WI38 (cell line): ENCODE results near the gene KIR2DL1.
"Not testable (repeated sequence)": the region's sequence is repeated elsewhere in the genome, so short reads cannot be mapped to it uniquely, and the experiment has no call there.

Experiments
- H3K4me3 ChIP-seq: 2 replicates; pipeline ENCODE4 v1.5.1; 2011; ENCODE audit warnings: low read depth, mild to moderate bottlenecking, control low read depth, low read length
- CTCF ChIP-seq: IDR thresholded peaks from 2 replicates; pipeline ENCODE4 v1.5.1; 2012; ENCODE audit warnings: low read depth, mild to moderate bottlenecking, control low read depth, low read length

The KIR2DL1 gene

GRCh38 chr19:54738715-54739114 lies 30.9 kb upstream of the KIR2DL1 start:
- no peak overlapping the region for H3K4me3 ChIP-seq
- no peak for TF ChIP-seq CTCF

DNA sequence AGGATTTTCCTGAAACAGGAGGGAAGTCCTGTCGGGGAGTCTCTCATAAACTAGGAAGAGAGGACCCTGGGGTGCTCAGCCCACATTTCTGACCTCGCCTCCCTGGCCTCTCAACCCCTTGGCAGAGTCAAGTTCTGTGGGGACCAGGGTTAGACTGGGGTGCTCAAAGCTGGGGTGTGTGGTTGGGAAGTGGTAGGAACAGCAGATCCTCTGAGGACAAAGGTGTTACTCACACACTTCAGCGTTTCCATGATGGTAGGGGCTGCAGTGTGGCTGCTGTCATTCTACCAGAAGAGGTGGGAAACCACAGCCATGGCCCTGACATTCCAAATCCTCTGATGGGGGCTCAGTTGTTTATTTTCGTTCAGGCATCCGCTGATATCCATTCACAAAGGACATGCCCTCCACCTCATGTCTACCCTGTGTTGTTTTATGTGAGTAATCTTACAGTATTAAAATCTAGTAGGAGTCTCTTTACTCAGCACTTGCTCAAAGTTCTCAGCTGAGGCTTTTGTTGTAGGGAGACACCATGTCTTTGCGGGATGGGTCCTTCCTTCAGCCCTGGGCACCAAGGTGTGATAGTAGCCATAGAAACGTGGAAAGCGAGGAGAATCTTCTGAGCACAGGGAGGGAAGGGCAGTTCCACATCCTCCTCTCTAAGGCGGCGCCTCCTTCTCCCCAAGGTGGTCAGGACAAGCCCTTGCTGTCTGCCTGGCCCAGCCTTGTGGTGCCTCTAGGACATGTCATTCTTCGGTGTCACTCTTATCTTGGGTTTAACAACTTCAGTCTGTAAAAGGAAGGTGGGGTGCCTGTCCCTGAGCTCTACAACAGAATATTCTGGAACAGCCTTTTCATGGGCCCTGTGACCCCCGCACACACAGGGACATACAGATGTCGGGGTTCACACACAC lies 29.8 kb upstream of the KIR2DL1 start:
- H3K4me3 ChIP-seq: no peak overlapping the region
- no peak for TF ChIP-seq CTCF

DNA sequence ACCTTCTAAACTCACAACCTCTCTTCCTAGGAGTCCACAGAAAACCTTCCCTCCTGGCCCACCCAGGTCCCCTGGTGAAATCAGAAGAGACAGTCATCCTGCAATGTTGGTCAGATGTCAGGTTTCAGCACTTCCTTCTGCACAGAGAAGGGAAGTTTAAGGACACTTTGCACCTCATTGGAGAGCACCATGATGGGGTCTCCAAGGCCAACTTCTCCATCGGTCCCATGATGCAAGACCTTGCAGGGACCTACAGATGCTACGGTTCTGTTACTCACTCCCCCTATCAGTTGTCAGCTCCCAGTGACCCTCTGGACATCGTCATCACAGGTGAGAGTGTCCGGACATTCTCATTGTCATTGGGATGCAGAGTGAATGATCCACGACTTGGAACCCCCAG lies 27.6 kb upstream of the KIR2DL1 start:
- not testable (repeated sequence) for H3K4me3 ChIP-seq

- H3K4me3 ChIP-seq: not testable (repeated sequence)
These were observed 25.5 kb upstream of the KIR2DL1 start for GRCh38 chr19:54744080-54744479.

DNA sequence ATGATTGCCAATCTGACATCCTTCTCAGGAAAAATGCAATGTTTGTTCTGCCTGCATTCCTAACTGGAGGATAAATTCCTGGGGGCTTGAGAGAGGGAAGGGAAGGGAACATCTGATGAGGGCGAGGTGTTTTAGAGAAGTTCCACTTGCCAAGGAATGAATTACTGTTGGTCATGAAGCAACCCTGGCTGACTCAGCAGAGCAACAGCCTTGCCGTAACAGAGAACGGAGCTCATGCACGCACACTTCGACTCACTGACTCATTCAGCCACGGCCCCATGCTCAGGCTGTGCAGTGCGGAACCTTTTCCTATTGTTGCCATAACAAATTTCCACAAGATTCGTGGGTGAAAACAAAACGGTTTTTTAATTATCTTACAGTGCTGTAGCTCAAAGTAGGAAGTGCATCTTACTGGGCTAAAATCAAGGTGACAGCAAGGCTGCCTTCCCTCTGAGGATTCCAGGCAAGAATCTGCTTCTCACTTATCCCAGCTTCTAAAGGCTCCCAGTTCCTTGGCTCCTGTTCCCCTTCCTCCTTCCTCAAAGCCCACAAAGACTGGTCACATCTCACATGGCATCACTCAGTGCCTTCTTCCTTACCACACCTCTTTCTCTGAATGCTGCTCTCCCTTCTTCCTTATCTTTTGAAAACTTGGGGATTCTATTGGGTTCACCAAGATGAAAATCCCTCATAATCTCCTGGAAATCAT lies 21.8 kb upstream of the KIR2DL1 start:
- H3K4me3 ChIP-seq: not testable (repeated sequence)

DNA sequence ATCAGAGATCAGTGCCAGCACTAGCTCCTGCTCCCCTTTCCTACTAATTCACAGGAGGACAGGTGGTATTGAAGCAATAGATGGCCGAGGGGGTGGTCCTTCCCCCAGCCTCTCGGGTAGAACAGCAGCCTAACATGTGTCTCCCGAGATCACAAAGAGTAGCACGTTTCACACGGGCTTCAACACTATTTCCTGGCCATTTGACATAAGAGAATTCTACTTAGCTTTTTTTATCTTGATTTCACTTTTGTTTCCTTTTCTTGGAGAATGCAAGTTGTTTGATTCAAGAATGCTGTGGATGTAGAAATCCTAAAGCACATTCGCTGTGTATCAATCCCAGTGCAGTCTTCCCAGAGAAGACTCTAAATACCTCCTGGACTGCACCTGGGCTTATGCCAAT lies 19.3 kb upstream of the KIR2DL1 start:
- not testable (repeated sequence) for H3K4me3 ChIP-seq

DNA sequence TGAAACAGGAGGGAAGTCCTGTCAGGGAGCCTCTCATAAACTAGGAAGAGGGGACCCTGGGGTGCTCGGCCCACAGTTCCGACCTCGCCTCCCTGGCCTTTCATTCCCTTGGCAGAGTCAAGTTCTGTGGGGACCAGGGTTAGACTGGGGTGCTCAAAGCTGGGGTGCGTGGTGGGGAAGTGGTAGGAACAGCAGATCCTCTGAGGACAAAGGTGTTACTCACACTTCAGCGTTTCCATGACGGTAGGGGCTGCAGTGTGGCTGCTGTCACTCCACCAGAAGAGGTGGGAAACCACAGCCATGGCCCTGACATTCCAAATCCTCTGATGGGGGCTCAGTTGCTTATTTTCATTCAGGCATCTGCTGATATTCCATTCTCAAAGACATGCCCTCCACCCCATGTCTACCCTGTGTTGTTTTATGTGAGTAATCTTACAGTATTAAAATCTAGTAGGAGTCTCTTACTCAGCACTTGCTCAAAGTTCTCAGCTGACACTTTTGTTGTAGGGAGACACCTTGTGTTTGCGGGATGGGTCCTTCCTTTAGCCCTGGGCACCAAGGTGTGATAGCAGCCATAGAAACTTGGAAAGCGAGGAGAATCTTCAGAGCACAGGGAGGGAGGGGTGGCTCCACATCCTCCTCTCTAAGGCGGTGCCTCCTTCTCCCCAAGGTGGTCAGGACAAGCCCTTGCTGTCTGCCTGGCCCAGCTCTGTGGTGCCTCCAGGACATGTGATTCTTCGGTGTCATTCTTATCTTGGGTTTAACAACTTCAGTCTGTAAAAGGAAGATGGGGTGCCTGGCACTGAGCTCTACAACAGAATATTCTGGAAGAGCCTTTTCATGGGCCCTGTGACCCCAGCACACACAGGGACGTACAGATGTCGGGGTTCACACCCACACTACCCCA lies 13.1 kb upstream of the KIR2DL1 start:
- H3K4me3 ChIP-seq: not testable (repeated sequence)

GRCh38 chr19:54758577-54758976 lies 11.0 kb upstream of the KIR2DL1 start:
- not testable (repeated sequence) for H3K4me3 ChIP-seq

DNA sequence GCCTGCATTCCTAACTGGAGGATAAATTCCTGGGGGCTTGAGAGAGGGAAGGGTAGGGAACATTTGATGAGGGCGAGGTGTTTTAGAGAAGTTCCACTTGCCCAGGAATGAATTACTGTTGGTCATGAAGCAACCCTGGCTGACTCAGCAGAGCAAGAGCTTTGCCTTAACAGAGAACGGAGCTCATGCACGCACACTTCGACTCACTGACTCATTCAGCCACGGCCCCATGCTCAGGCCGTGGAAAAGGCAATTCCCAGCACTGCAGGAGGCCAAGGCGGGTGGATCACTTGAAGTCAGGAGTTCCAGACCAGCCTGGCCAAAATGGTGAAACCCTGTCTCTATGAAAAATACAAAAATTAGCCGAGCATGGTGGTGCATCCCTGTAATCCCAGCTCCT lies 5.4 kb upstream of the KIR2DL1 start:
- H3K4me3 ChIP-seq: not testable (repeated sequence)

GRCh38 chr19:54766464-54766863 lies 3.1 kb upstream of the KIR2DL1 start:
- not testable (repeated sequence) for H3K4me3 ChIP-seq

GRCh38 chr19:54770511-54770910 lies 918 bp downstream of the KIR2DL1 start:
- not testable (repeated sequence) for H3K4me3 ChIP-seq

DNA sequence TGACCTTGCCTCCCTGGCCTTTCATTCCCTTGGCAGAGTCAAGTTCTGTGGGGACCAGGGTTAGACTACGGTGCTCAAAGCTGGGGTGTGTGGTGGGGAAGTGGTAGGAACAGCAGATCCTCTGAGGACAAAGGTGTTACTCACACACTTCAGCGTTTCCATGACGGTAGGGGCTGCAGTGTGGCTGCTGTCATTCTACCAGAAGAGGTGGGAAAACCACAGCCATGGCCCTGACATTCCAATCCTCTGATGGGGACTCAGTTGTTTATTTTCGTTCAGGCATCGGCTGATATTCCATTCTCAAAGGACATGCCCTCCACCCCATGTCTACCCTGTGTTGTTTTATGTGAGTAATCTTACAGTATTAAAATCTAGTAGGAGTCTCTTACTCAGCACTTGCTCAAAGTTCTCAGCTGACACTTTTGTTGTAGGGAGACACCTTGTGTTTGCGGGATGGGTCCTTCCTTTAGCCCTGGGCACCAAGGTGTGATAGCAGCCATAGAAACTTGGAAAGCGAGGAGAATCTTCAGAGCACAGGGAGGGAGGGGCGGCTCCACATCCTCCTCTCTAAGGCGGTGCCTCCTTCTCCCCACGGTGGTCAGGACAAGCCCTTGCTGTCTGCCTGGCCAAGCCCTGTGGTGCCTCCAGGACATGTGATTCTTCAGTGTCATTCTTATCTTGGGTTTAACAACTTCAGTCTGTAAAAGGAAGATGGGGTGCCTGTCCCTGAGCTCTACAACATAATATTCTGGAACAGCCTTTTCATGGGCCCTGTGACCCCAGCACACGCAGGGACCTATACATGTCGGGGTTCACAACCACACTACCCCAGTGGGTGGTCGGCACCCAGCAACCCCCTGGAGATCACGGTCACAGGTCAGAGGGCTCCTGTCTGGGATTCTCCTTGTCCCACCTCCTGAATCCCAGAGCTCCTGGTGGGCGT lies 1.7 kb downstream of the KIR2DL1 start:
- not testable (repeated sequence) for H3K4me3 ChIP-seq

DNA sequence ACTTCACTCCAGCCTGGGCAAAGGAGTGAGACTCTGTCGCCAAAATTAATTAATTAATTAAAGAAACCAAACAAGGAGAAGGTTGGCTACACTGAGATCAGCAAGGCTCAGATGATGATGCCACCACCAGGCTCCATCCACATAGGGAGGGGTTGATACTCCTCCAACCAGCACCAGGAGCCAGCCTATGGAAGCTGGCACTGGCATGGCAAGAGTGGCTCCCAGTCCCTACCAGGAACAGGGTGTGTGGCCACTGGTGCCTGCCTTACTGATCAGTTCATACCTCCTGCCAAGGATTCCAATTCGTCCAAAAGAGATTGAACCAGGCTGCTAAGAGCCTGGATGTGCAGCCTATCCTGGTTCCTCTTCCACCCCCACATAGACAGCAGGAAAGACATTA lies 3.1 kb downstream of the KIR2DL1 start:
- H3K4me3 ChIP-seq: not testable (repeated sequence)

DNA sequence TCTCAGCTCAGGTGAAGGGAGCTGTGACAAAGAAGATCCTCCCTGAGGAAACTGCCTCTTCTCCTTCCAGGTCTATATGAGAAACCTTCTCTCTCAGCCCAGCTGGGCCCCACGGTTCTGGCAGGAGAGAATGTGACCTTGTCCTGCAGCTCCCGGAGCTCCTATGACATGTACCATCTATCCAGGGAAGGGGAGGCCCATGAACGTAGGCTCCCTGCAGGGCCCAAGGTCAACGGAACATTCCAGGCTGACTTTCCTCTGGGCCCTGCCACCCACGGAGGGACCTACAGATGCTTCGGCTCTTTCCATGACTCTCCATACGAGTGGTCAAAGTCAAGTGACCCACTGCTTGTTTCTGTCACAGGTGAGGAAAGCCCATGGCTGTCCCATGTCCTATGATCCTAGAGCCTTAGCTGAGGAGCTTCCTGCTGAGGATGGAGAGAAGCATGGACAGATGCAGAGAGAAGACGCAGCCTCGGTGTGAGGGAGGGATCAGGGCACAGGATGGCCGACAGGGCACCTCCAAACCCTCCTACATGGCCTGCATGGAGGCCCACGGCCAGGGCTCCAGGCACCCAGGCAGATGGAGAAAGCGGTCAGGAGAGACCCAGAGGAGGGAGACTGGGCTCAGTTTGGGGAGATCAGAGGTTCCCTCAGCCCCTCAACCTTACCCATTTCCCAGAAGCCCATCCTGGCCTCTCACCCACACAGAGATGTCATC lies 5.7 kb downstream of the KIR2DL1 start:
- H3K4me3 ChIP-seq: not testable (repeated sequence)

- not testable (repeated sequence) for H3K4me3 ChIP-seq
These were observed 6.2 kb downstream of the KIR2DL1 start for GRCh38 chr19:54775830-54776229.

GRCh38 chr19:54777851-54778250 lies 8.3 kb downstream of the KIR2DL1 start:
- not testable (repeated sequence) for H3K4me3 ChIP-seq
